Measurements from ENCODE around the gene SPAG6. TPM values are rescaled to one million over a fixed set of nuclear protein-coding genes. Genes with fewer than 3 reads are reported as not detected.

The SPAG6 gene
- total and polyA plus RNA-seq, 2 of the 4 experiments (the other 2 are of a cell fraction) = not detected

DNA sequence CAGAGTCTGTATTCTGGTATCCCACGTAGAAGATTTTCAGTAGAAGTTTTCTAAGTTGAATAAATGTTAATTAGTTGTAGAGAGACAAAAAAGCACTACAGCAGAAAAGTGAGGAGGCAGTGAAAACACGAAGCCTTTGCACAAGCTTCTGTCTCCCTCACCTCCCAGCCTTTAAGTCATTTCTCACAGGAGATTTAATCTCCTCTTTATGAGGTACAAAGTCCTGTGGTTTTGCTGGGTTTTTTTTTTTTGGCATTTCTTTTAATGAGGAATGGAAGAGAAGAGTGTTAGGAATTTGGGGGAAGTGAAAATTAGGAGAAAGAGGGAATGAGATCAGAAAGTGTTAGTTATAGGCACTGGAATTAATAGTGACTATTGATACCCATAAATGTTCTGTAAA, 21.5 kb downstream of the SPAG6 start:
- Histone ChIP-seq H3K4me2 (ENCODE audit: low read depth, low read length) (no peak overlapping the region), H3K27me3 (ENCODE audit: control insufficient read depth, insufficient read depth, low read length) (peaks cover 1% of the 10 kb centered on the region; the same call in 1 of the 2 replicates), H3K9me1 (ENCODE audit: insufficient read depth, low read length) (no peaks in the 10 kb centered on the region), H3K36me3 (ENCODE audit: control insufficient read depth, insufficient read depth, low read length) (no peaks in the 10 kb centered on the region), H4K20me1 (ENCODE audit: insufficient read depth, low read length) (no peaks in the 10 kb centered on the region), H2BK120ac (ENCODE audit: low read depth, low read length) (no peak overlapping the region), H3K4me3 (ENCODE audit: insufficient read depth, low read depth, low read length) (no peak overlapping the region), H2AK9ac (replicated peaks; ENCODE audit: low read depth, low read length, poor library complexity) (no peak overlapping the region), H3K4me1 (ENCODE audit: control insufficient read depth, insufficient read depth, low read length) (no peaks in the 10 kb centered on the region), H3K23ac (ENCODE audit: low read depth, low read length) (no peak overlapping the region), H2BK20ac (ENCODE audit: low read depth, low read length) (no peak overlapping the region), H3K18ac (ENCODE audit: low read depth, low read length) (no peak overlapping the region), H4K5ac (ENCODE audit: low read depth, low read length) (no peak overlapping the region), H4K91ac (ENCODE audit: insufficient read depth, low read depth, low read length) (no peak overlapping the region), H3K27ac (ENCODE audit: insufficient read depth, low read length) (no peak overlapping the region), H3K56ac (ENCODE audit: extremely low read depth, insufficient read depth, low read length) (no peak overlapping the region), H3K9ac (ENCODE audit: low read depth, low read length) (no peak overlapping the region), H3K4ac (ENCODE audit: low read depth, low read length) (no peak overlapping the region), H2AK5ac (ENCODE audit: low read depth, low read length) (no peak overlapping the region), H3K9me3 (ENCODE audit: control insufficient read depth, insufficient read depth, low read length) (no peaks in the 10 kb centered on the region), H3K79me1 (ENCODE audit: low read depth in 1 of 2, low read length in 2 of 2) (no peaks in the 10 kb centered on the region), H3K14ac (replicated peaks; ENCODE audit: low read depth, low read length) (no peak overlapping the region), H2BK15ac (ENCODE audit: low read depth, low read length) (no peak overlapping the region), H2AFZ (replicated peaks; ENCODE audit: low read length, poor library complexity) (no peak overlapping the region), H2BK5ac (ENCODE audit: low read depth, low read length, poor library complexity, severe bottlenecking) (no peak overlapping the region), H4K8ac (ENCODE audit: low read depth in 2 of 2, low read length in 2 of 2) (no peak overlapping the region)
- intact Hi-C loops (cut with micrococcal nuclease) = no loop called here
- WGBS, 2 experiments (ENCODE audit: extremely low coverage in 2 of 2, insufficient read length in 1 of 2) = no CpG with 5 or more reads among the region's 2 CpGs
- ChIA-PET POLR2A (ENCODE audit: unreplicated experiment) (no interaction called here), CTCF (no interaction called here)
- TF ChIP-seq, protein P1, sequence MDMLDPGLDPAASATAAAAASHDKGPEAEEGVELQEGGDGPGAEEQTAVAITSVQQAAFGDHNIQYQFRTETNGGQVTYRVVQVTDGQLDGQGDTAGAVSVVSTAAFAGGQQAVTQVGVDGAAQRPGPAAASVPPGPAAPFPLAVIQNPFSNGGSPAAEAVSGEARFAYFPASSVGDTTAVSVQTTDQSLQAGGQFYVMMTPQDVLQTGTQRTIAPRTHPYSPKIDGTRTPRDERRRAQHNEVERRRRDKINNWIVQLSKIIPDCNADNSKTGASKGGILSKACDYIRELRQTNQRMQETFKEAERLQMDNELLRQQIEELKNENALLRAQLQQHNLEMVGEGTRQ (IDR thresholded peaks at IDR 0.05; ENCODE audit: low read depth, low read length) = no peak
- TF ChIP-seq MAZ (IDR thresholded peaks at IDR 0.05; ENCODE audit: borderline replicate concordance, low read depth, low read length) (no peak), CHD1 (IDR thresholded peaks at IDR 0.05; ENCODE audit: low read depth, low read length) (no peak), MAFK (IDR thresholded peaks at IDR 0.05; ENCODE audit: low read depth, low read length) (no peak), RFX5 (IDR thresholded peaks at IDR 0.05; ENCODE audit: low read depth, low read length) (no peak), BHLHE40 (IDR thresholded peaks at IDR 0.05; ENCODE audit: low read depth, low read length) (no peak), MXI1 (IDR thresholded peaks at IDR 0.05; ENCODE audit: borderline replicate concordance, low read depth, low read length) (no peak), FOS (IDR thresholded peaks at IDR 0.05; ENCODE audit: low read depth, low read length) (no peak), RAD21 (IDR thresholded peaks at IDR 0.05; ENCODE audit: low read length) (no peak), RCOR1 (IDR thresholded peaks at IDR 0.05; ENCODE audit: insufficient replicate concordance, low read length) (no peak), CEBPB (IDR thresholded peaks at IDR 0.05; ENCODE audit: low read depth, low read length) (no peak)
- TF ChIP-seq, protein P2, sequence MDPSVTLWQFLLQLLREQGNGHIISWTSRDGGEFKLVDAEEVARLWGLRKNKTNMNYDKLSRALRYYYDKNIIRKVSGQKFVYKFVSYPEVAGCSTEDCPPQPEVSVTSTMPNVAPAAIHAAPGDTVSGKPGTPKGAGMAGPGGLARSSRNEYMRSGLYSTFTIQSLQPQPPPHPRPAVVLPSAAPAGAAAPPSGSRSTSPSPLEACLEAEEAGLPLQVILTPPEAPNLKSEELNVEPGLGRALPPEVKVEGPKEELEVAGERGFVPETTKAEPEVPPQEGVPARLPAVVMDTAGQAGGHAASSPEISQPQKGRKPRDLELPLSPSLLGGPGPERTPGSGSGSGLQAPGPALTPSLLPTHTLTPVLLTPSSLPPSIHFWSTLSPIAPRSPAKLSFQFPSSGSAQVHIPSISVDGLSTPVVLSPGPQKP (IDR thresholded peaks at IDR 0.05; ENCODE audit: borderline replicate concordance, low read depth, low read length) = no peak
- TF ChIP-seq, protein P3, sequence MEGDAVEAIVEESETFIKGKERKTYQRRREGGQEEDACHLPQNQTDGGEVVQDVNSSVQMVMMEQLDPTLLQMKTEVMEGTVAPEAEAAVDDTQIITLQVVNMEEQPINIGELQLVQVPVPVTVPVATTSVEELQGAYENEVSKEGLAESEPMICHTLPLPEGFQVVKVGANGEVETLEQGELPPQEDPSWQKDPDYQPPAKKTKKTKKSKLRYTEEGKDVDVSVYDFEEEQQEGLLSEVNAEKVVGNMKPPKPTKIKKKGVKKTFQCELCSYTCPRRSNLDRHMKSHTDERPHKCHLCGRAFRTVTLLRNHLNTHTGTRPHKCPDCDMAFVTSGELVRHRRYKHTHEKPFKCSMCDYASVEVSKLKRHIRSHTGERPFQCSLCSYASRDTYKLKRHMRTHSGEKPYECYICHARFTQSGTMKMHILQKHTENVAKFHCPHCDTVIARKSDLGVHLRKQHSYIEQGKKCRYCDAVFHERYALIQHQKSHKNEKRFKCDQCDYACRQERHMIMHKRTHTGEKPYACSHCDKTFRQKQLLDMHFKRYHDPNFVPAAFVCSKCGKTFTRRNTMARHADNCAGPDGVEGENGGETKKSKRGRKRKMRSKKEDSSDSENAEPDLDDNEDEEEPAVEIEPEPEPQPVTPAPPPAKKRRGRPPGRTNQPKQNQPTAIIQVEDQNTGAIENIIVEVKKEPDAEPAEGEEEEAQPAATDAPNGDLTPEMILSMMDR (conservative IDR thresholded peaks at IDR 0.05; ENCODE audit: low read depth, low read length) = no peak
- dilution Hi-C loops (cut with HindIII; ENCODE audit: low sequenced_read_pairs, unreplicated experiment) = no loop called here
- DNase-seq (no peak), ATAC-seq (ENCODE audit: low read depth) (no peak)
- in situ Hi-C loops (cut with MboI; ENCODE audit: low sequenced_read_pairs) = no loop called here
- BruUV-seq (replicated peaks) = no TSS peak
